T-helper 9 cell (primary cell): ENCODE measurements around the gene SELENOF.

Experiments used
- DNase-seq: peaks from one replicate; pipeline ENCODE4 v3.0.0-alpha.2; 2020
- total RNA-seq, 2 donors: gene quantifications; one replicate each; lab custom pipeline; 2026; lab: John Stamatoyannopoulos, UW

The SELENOF gene
- total RNA-seq: 59.6 to 135 reads per million in 2 donors

GRCh38 chr1:86913896-86914600, at the start of gene SELENOF:
Gene SELENOF (minus strand): TSS chr1:86914126. CDS start chr1:86914111, 15 bp downstream.
- DNase-seq: peak; percentile 98

DNA sequence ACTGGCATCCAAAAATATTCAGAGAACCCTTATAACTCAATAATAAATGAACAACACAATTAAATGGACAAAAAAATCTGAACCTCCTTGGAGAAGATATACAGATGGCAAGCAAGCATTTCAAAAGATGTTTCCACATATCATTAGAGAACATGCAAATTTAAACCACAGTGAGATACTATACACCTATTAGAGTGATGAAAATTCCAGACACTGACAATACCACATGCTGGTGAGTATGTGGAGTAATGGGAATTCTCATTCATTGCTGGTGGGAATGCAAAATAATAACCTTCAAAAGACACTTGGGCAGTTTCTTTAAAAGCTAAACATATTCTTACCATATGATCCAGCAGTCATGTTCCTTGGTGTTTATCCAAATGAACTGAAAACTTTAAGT, 46.6 kb upstream of the SELENOF start:
- DNase-seq: no peak

DNA sequence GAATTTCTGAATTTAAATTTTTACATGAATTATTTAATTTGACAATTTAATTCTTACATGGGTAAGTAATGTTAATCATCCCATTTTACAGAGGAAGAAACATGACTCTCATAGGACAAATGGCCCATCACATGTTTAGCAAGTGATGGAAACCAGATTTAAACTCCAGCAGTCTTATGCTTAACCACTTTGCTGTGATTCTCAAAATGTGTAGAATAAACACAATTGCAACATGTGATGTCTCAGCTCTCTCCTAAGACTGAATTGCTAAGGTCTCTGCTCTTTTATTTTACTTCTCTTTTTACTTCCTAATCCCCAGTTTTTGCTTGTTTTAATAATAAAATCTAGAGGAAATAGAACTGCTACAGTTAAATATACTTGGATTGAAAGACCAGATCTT, 43.3 kb upstream of the SELENOF start:
- DNase-seq: no peak

- no peak for DNase-seq
Observed at GRCh38 chr1:86956221-86956620, 42.3 kb upstream of the SELENOF start.

DNA sequence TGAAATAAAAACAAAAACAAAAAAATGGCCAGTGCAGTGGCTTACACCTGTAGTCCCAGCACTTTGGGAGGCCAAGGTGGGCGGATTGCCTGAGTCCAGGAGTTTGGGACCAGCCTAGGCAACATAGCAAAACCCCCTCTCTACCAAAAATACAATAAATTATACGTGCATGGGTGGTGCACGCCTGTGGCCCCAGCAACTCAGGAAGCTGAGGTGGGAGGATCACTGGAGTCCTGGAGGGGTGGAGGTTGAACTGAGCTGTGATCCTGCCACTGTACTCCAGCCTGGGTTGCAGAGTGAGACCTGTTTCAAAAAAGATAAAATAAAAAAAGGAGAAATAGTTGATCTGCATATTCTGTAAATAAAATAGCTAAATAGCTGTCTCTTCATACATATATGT, 41.8 kb upstream of the SELENOF start:
- no peak for DNase-seq

DNA sequence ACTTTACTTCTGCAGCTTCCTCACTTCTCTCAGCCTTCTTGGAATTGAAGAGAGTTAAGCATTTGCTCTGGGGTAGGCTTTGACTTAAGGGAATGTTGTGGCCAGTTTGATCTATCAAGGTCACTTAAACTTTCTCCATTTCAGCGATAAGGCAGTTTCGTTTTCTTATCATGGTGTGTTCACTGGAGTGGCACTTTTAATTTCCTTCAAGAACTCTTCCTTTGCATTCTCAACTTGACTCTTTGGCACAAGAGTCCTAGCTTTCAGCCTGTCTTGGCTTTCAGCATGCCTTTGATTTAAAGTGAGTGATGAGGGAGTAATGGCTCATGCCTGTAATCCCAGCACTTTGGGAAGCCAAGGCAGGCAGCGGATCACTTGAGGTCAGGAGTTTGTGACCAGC, 39.2 kb upstream of the SELENOF start:
- DNase-seq: no peak

GRCh38 chr1:86951430-86951829, 37.5 kb upstream of the SELENOF start:
- no peak for DNase-seq

- DNase-seq: no peak
Observed at GRCh38 chr1:86950712-86951419, 36.9 kb upstream of the SELENOF start.

GRCh38 chr1:86948212-86948611, 34.3 kb upstream of the SELENOF start:
- DNase-seq: no peak

- DNase-seq: no peak
Observed at GRCh38 chr1:86942743-86943142, 28.8 kb upstream of the SELENOF start.

- no peak for DNase-seq
Observed at GRCh38 chr1:86942042-86942441, 28.1 kb upstream of the SELENOF start.

DNA sequence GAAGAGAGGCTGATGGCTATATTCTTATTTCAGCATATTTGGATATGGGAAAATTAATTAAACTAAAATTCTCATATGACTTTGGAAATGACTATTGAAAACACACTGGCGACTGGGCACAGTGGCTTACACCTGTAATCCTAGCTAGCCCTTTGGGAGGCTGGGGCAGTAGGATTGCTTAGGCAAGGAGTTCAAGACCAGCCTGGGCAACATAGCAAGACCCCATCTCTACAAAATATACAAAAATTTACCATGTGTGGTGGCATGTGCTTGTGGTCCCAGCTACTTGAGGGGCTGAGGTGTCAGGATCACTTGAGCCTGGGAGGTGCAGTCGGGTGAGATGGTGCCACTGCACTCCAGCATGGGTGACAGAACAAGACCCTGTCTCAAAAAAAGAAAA, 26.7 kb upstream of the SELENOF start:
- DNase-seq: no peak

DNA sequence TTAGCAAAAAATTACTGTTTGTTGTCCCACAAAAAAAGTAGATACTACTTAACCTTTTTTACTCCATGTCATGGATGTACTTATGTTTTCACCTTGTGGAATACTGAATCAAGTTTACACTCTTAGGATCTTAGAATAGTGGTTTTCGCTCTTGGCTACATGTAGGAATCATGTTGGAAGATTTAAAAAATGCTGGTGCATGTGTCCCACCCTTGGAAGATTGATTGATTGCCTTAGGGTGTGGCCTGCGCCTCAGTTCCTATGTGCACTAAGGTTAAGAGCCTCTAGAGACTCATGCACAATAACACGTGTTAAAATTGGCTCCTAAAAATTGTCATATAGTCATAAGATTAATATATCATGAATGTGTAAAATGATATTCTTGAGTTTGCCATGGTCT, 25.5 kb upstream of the SELENOF start:
- no peak for DNase-seq

GRCh38 chr1:86938855-86939254, 24.9 kb upstream of the SELENOF start:
- no peak for DNase-seq

GRCh38 chr1:86938450-86938849, 24.5 kb upstream of the SELENOF start:
- no peak for DNase-seq

- no peak for DNase-seq
Observed at GRCh38 chr1:86933562-86934377, 19.8 kb upstream of the SELENOF start.

GRCh38 chr1:86933051-86933450, 19.1 kb upstream of the SELENOF start:
- DNase-seq: no peak

GRCh38 chr1:86928819-86929218, 14.9 kb upstream of the SELENOF start:
- DNase-seq: no peak

- no peak for DNase-seq
Observed at GRCh38 chr1:86926883-86927282, 13.0 kb upstream of the SELENOF start.

DNA sequence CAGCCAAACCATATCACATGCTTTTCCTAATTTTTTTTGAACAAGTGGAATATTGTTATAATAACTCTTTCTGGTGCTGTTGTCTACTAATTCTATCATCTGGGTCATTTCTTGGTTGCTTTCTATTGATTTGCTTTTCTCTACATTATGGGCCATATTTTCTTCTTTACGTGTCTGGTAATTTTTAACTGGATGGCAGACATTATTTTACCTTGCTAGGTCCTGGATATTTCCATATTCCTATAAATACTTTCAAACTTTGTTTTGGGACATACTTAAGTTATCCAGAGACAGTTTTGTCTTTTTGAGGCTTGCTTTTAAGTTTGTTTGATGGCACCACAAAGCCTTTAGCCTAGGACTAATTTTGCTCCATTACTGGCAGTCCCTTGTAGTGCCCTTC, 11.8 kb upstream of the SELENOF start:
- DNase-seq: no peak

- DNase-seq: no peak
Observed at GRCh38 chr1:86924324-86924960, 10.5 kb upstream of the SELENOF start.

DNA sequence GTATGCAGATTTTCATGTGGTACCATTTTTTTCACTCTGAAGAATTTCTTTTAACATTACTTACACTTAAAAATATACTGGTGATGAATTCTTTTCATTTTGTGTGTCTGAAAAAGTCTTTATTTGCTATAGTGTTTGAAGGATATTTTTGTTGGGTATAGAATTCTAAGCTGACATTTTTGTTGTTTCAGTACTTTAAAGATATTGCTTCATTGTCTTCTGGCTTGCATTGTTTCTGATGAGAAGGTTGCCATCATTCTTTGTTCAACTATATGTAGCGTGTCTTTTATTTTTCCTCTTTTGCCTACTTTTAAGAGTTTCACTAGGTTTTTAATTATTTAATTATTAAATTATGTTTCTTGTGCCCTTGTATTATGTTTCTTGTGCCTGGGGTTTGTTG, 8.5 kb upstream of the SELENOF start:
- no peak for DNase-seq

GRCh38 chr1:86916752-86917151, 2.8 kb upstream of the SELENOF start:
- no peak for DNase-seq
